ENCODE measurements around the gene ADAM17. TPM values are rescaled to one million over a fixed set of nuclear protein-coding genes. Genes with fewer than 3 reads are reported as not detected.

The ADAM17 gene
- total and polyA plus RNA-seq, 7 experiments from 2014 or later, result 9.3 to 45.2 (median 24.6) TPM

GRCh38 chr2:9536504-9536903 lies 19.1 kb downstream of the ADAM17 start:
- POLR2A ChIA-PET, result interaction anchor here (1.0 kb wide), 1 partner anchor 14 kb away, joined by 3 read pairs; no protein-coding TSS in a partner anchor
- no peaks in the 10 kb centered on the region for H3K27me3 Mint-ChIP-seq
- CTCF ChIA-PET, result no interaction called here
- DNase-seq (no peak), ATAC-seq (no peak)
- H3K4me3 ChIP-seq (ENCODE audit: low read length), result no peak overlapping the region
- no peaks in the 10 kb centered on the region for H3K27me3 ChIP-seq (ENCODE audit: control insufficient read depth in 2 of 2, insufficient read depth in 2 of 2, low read length in 2 of 2)
- intact Hi-C loops (cut with micrococcal nuclease), result no loop called here
- no peaks in the 10 kb centered on the region for H3K4me1 ChIP-seq (ENCODE audit: control insufficient read depth in 2 of 2, insufficient read depth in 2 of 2, low read length in 2 of 2)
- H3K4me3 Mint-ChIP-seq, result no peak overlapping the region
- H3K36me3 Mint-ChIP-seq, result peaks cover 4 to 30% (median 13%) of the 10 kb centered on the region in 5 donors
- H3K36me3 ChIP-seq (ENCODE audit: control insufficient read depth in 2 of 3, insufficient read depth in 3 of 3, low read length in 3 of 3), result peaks cover 4 to 5% (median 5%) of the 10 kb centered on the region in 3 experiments
- H3K4me1 Mint-ChIP-seq, result peaks cover 4 to 36% (median 21%) of the 10 kb centered on the region in 7 donors
- no peaks in the 10 kb centered on the region for H3K9me3 ChIP-seq (ENCODE audit: control insufficient read depth in 2 of 3, low read length in 3 of 3)
- H3K27ac ChIP-seq (ENCODE audit: low read depth, low read length), result no peak overlapping the region
- H3K9me3 Mint-ChIP-seq, result no peaks in the 10 kb centered on the region
- peak overlapping the region in 4 of 9 donors; percentile 5 to 74 (median 27) for H3K27ac Mint-ChIP-seq

DNA sequence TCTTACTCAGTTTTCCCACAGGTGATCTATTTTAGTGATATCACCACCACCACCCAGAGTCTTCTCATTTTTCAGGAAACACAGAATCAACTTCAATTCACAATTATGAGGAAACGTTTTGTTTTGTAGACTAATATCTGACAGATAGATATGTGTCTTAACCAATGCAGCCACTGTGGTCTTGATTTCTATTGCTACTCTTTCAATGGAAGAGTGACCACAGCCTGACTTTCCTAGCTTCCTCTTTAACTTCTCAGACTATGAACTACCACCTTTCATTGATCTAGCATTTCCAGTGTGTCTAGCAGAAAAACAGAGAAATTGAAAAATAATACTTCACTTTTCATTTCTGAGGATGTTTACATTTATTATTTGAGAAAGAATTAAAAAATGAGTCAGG lies 20.5 kb downstream of the ADAM17 start:
- ATAC-seq, result no peak
- Mint-ChIP-seq H3K36me3 (peaks cover 4 to 30% (median 11%) of the 10 kb centered on the region in 5 donors), H3K4me3 (no peak overlapping the region), H3K9me3 (no peaks in the 10 kb centered on the region), H3K27ac (peak overlapping the region in 1 of 9 donors; percentile 18), H3K4me1 (peaks cover 4 to 33% (median 21%) of the 10 kb centered on the region in 7 donors), H3K27me3 (no peaks in the 10 kb centered on the region)
- Histone ChIP-seq H3K9me3 (ENCODE audit: control insufficient read depth in 2 of 3, low read length in 3 of 3) (no peaks in the 10 kb centered on the region), H3K36me3 (ENCODE audit: control insufficient read depth in 2 of 3, insufficient read depth in 3 of 3, low read length in 3 of 3) (peaks cover 4 to 5% (median 5%) of the 10 kb centered on the region in 3 experiments), H3K4me1 (ENCODE audit: control insufficient read depth in 2 of 2, insufficient read depth in 2 of 2, low read length in 2 of 2) (no peaks in the 10 kb centered on the region), H3K27me3 (ENCODE audit: control insufficient read depth in 2 of 2, insufficient read depth in 2 of 2, low read length in 2 of 2) (no peaks in the 10 kb centered on the region), H3K27ac (ENCODE audit: low read depth, low read length) (no peak overlapping the region), H3K4me3 (ENCODE audit: low read length) (no peak overlapping the region)
- DNase-seq, result no peak
- ChIA-PET POLR2A (interaction anchor here (1.2 kb wide), 1 partner anchor 20 kb away, joined by 3 read pairs; the partner anchor contains the start of gene ADAM17), CTCF (interaction anchor here (0.6 kb wide), 1 partner anchor 9 kb away, joined by 3 read pairs; no protein-coding TSS in a partner anchor)
- intact Hi-C loops (cut with micrococcal nuclease), result no loop called here

- intact Hi-C loops (cut with micrococcal nuclease), result no loop called here
Observed at GRCh38 chr2:9533663-9534062, 22.0 kb downstream of the ADAM17 start.

DNA sequence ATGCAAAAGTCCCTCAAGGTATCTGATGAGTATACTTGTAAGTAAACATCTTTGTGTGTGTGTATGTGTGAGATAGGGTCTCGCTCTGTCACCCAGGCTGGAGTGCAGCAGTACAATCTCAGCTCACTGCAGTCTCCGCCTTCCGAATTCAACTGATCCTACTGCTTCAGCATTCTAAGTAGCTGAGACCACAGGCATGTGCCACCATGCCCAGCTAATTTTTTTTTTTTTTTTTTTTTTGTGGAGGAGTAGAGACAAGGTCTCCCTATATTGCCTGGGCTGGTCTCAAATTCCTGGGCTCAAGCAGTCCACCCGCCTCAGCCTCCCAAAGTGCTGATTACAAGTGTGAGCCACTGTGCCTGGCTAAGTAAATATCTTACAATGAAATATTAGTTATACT lies 23.2 kb downstream of the ADAM17 start:
- Mint-ChIP-seq H3K9me3 (no peaks in the 10 kb centered on the region), H3K4me3 (no peak overlapping the region), H3K4me1 (peaks cover 0 to 15% (median 6%) of the 10 kb centered on the region in 7 donors), H3K36me3 (peaks cover 8 to 42% (median 22%) of the 10 kb centered on the region in 5 donors), H3K27me3 (no peaks in the 10 kb centered on the region), H3K27ac (no peak overlapping the region)
- ATAC-seq, result no peak
- peaks cover 5 to 8% (median 5%) of the 10 kb centered on the region in 3 experiments for H3K36me3 ChIP-seq (ENCODE audit: control insufficient read depth in 2 of 3, insufficient read depth in 3 of 3, low read length in 3 of 3)
- intact Hi-C loops (cut with micrococcal nuclease), result no loop called here
- H3K27ac ChIP-seq (ENCODE audit: low read depth, low read length), result no peak overlapping the region
- no peak overlapping the region for H3K4me3 ChIP-seq (ENCODE audit: low read length)
- no peaks in the 10 kb centered on the region for H3K27me3 ChIP-seq (ENCODE audit: control insufficient read depth in 2 of 2, insufficient read depth in 2 of 2, low read length in 2 of 2)
- ChIA-PET POLR2A (no interaction called here), CTCF (no interaction called here)
- no peak for DNase-seq
- no peaks in the 10 kb centered on the region for H3K4me1 ChIP-seq (ENCODE audit: control insufficient read depth in 2 of 2, insufficient read depth in 2 of 2, low read length in 2 of 2)
- H3K9me3 ChIP-seq (ENCODE audit: control insufficient read depth in 2 of 3, low read length in 3 of 3), result no peaks in the 10 kb centered on the region

More at GRCh38 chr2:9533663-9534062, 22.0 kb downstream of the ADAM17 start:
- H3K36me3 ChIP-seq (ENCODE audit: control insufficient read depth in 2 of 3, insufficient read depth in 3 of 3, low read length in 3 of 3), result peaks cover 5 to 8% (median 5%) of the 10 kb centered on the region in 3 experiments
- H3K9me3 ChIP-seq (ENCODE audit: control insufficient read depth in 2 of 3, low read length in 3 of 3), result no peaks in the 10 kb centered on the region
- ATAC-seq, result no peak
- Mint-ChIP-seq H3K4me1 (peaks cover 0 to 23% (median 15%) of the 10 kb centered on the region in 7 donors), H3K9me3 (no peaks in the 10 kb centered on the region), H3K27ac (no peak overlapping the region), H3K27me3 (no peaks in the 10 kb centered on the region), H3K36me3 (peaks cover 4 to 37% (median 18%) of the 10 kb centered on the region in 5 donors), H3K4me3 (no peak overlapping the region)
- no peak for DNase-seq
- ChIA-PET POLR2A (interaction anchor here (0.6 kb wide), 1 partner anchor 21 kb away, joined by 3 read pairs; no protein-coding TSS in a partner anchor), CTCF (no interaction called here)
- no peak overlapping the region for H3K4me3 ChIP-seq (ENCODE audit: low read length)
- H3K27ac ChIP-seq (ENCODE audit: low read depth, low read length), result no peak overlapping the region
- no peaks in the 10 kb centered on the region for H3K4me1 ChIP-seq (ENCODE audit: control insufficient read depth in 2 of 2, insufficient read depth in 2 of 2, low read length in 2 of 2)
- no peaks in the 10 kb centered on the region for H3K27me3 ChIP-seq (ENCODE audit: control insufficient read depth in 2 of 2, insufficient read depth in 2 of 2, low read length in 2 of 2)

DNA sequence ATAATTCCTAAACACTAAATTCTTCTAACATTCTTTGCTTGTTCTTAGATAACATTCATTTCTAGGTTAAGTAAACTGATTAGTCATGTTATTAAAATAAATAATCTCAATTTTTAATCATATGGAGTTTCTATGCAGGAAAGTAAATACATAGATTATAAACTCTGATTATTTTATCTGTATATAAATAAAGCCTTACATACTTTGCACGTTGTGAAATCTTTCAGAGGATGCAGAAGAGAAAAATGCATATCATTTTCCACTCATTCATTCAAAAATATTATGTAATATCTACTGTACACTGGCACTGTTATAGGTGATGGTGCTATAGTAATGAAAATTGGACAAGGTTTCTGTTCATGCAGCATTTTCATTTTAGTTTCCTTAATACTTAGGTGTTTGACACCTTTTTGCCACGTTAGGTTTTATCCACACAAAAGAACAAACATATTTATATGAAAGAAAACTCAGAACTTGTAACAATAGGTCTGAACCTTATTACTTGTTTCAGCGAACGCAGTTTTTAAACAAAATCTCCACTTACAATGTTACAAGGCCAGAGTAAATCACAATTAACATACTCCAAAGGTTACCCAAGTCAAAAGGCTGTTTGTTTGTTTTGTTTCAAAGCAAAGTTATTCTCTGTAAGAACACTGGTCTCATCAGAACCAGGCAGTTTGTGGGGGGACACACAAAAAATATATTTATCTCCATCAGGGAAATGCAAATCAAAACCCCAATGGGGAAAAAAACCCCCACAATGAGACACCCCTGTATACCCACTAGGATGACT lies 27.4 kb downstream of the ADAM17 start:
- Mint-ChIP-seq H3K27me3 (no peaks in the 10 kb centered on the region), H3K4me1 (peaks cover 0 to 4% (median 0%) of the 10 kb centered on the region in 7 donors), H3K4me3 (no peak overlapping the region), H3K9me3 (no peaks in the 10 kb centered on the region), H3K27ac (no peak overlapping the region), H3K36me3 (peaks cover 4 to 56% (median 31%) of the 10 kb centered on the region in 5 donors)
- H3K4me3 ChIP-seq (ENCODE audit: low read length), result no peak overlapping the region
- H3K27ac ChIP-seq (ENCODE audit: low read depth, low read length), result no peak overlapping the region
- H3K27me3 ChIP-seq (ENCODE audit: control insufficient read depth in 2 of 2, insufficient read depth in 2 of 2, low read length in 2 of 2), result no peaks in the 10 kb centered on the region
- ChIA-PET CTCF (no interaction called here), POLR2A (no interaction called here)
- ATAC-seq (no peak), DNase-seq (no peak)
- no peaks in the 10 kb centered on the region for H3K9me3 ChIP-seq (ENCODE audit: control insufficient read depth in 2 of 3, low read length in 3 of 3)
- H3K36me3 ChIP-seq (ENCODE audit: control insufficient read depth in 2 of 3, insufficient read depth in 3 of 3, low read length in 3 of 3), result peaks cover 0 to 30% (median 15%) of the 10 kb centered on the region in 3 experiments
- no peaks in the 10 kb centered on the region for H3K4me1 ChIP-seq (ENCODE audit: control insufficient read depth in 2 of 2, insufficient read depth in 2 of 2, low read length in 2 of 2)
- intact Hi-C loops (cut with micrococcal nuclease), result no loop called here

- H3K4me1 ChIP-seq (ENCODE audit: control insufficient read depth in 2 of 2, insufficient read depth in 2 of 2, low read length in 2 of 2), result no peaks in the 10 kb centered on the region
- ChIA-PET POLR2A (no interaction called here), CTCF (no interaction called here)
- Mint-ChIP-seq H3K36me3 (peaks cover 8 to 71% (median 34%) of the 10 kb centered on the region in 5 donors), H3K27ac (peak overlapping the region in 1 of 9 donors; percentile 7), H3K4me1 (peaks cover 0 to 3% (median 0%) of the 10 kb centered on the region in 7 donors), H3K27me3 (no peaks in the 10 kb centered on the region), H3K4me3 (no peak overlapping the region), H3K9me3 (no peaks in the 10 kb centered on the region)
- no peaks in the 10 kb centered on the region for H3K9me3 ChIP-seq (ENCODE audit: control insufficient read depth in 2 of 3, low read length in 3 of 3)
- H3K36me3 ChIP-seq (ENCODE audit: control insufficient read depth in 2 of 3, insufficient read depth in 3 of 3, low read length in 3 of 3), result peaks cover 0 to 42% (median 21%) of the 10 kb centered on the region in 3 experiments
- H3K27ac ChIP-seq (ENCODE audit: low read depth, low read length), result no peak overlapping the region
- intact Hi-C loops (cut with micrococcal nuclease), result no loop called here
- DNase-seq (no peak), ATAC-seq (no peak)
- H3K27me3 ChIP-seq (ENCODE audit: control insufficient read depth in 2 of 2, insufficient read depth in 2 of 2, low read length in 2 of 2), result no peaks in the 10 kb centered on the region
- no peak overlapping the region for H3K4me3 ChIP-seq (ENCODE audit: low read length)
Observed at GRCh38 chr2:9525266-9525665, 30.4 kb downstream of the ADAM17 start.
